ENCODE results near the gene ACTR8.

ACTR8 gene

GRCh38 chr3:53833700-53834099, 48.3 kb downstream of the ACTR8 start:
- no peak for DNase-seq

DNA sequence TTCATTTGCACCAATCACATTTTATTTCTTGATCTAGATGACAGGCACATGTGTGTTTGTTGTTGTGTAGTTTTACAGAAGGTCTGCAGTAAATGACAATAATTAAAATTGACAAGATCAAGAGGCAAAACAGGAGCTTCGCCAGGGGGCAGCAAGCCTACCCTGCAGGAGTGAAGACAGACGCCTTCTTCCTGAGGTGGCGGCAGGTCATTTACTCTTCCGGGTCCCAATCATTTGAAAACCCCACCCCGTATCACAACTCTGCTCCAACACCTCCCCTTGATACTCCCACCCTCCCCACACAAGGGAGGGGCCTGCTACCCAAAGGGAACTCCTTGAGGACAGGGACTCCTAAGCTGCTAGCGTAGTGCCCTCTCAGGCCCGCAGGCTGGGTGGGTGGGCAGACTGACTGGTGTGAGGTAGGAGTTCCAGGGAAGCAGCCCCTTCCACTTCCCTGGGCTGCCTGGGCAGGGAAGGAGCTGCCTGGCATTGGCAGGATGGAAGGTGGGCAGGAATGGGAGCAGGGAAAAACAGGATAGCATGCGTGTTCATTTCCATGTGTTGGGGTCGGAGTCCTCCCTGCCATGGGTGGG, 48.8 kb downstream of the ACTR8 start:
- DNase-seq, result no peak

DNA sequence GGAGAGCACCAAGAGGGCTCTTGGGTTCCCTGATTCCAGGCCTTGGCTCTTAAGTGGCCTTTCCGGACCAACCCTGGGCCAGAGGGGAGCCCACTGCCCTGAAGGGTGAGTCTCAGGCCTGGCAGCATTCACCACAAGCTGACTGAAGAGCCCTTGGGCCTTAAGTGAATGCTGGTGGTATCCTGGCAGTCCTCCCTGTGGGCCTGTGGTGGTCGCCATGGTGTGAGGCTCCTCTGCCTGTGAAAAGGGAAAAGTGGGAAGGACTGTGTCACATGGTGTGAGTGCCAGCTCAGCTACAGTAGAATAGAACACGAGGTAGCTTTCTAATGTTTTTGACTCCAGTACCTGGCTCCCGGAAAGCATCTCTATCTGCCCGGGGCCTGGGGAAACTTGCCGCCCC, 51.0 kb downstream of the ACTR8 start:
- no peak for DNase-seq

DNA sequence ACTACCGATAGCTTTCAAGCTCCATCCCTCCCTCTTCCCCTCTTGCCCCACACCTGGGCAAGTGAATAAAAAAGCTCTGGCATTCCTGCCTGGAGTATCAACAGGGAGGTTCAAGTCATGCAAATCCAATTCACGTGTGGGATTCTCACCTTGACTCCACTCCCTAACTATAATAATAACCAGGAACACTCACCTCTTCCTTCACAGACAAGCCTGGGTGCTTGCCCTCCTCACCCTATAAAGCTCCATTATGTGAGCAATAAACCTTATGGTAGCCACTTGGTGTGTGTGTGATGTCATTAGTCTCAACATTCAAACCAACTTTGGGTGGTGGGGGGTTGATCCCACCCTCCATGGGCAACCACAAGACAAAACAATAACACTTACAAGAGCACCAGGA, 52.3 kb downstream of the ACTR8 start:
- no peak for DNase-seq

GRCh38 chr3:53828581-53828980, 53.4 kb downstream of the ACTR8 start:
- no peak for DNase-seq

DNA sequence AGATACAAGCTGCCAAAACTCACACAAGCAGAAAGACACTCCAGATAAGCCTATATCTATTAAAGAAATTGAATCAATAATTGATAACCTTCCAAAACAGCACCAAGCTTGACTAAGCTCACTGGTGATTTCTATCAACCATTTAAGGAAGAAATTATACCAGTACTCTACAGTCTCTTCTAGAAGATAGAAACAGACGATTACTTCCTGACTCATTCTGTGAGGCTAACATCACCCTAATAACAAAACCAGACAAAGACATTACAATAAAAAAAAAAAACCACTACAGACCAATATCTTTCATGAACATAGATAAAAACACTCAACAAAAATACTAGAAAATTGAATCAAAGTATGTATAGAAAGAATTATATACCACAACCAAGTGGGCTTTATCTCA, 55.9 kb downstream of the ACTR8 start:
- no peak for DNase-seq

DNA sequence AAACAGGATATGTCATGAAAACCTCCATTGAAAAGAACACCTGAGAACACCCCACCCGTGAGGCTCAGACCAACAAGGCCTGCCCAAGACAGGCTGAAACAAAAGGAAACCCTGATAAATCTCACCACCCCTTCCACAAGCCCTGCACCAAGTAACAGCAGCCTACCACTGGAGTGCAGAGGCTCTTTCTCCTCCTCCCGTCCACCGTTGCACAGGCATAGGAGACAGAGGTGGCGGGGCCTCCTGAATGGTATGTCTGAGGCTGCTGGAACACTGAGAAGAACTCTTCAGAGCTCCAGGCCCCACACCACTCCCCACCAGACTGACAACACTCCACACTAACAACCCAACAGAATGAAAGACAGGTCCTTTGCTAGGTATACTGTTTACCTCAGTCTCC, 57.2 kb downstream of the ACTR8 start:
- DNase-seq, result no peak

DNA sequence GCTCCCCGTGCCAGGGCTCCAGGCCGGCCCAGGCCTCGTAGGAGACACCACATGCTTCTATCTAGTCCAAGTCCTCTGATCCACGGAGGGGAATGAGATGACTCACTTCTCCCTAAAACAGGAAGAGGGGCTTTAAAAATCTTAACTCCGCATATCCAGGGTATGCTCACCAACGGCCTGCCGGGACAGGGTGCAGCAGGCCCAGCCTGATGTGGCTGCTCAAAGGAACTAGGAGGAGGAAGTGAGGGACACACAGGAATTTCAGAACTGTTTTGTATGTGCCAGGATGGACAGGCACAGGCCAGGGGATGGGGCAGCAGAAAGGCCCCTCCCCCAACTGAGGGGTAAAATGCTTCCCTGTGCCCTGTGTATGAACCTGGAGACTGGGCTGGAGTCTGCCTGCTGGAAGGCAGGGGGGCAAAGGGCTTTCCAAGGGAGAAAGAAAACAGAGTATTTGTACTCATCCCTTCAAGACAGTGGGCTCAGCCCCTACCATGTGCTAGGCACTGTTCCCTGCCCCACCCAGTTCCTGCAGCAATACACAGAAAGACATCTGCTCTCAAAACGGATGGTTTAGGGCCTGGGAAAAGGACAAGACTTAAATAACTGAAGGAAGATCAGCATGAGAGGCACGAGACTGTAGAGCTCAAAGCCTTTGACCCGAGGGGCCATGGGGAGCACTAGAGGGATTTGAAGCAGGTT, 57.8 kb downstream of the ACTR8 start:
- DNase-seq, result no peak

DNA sequence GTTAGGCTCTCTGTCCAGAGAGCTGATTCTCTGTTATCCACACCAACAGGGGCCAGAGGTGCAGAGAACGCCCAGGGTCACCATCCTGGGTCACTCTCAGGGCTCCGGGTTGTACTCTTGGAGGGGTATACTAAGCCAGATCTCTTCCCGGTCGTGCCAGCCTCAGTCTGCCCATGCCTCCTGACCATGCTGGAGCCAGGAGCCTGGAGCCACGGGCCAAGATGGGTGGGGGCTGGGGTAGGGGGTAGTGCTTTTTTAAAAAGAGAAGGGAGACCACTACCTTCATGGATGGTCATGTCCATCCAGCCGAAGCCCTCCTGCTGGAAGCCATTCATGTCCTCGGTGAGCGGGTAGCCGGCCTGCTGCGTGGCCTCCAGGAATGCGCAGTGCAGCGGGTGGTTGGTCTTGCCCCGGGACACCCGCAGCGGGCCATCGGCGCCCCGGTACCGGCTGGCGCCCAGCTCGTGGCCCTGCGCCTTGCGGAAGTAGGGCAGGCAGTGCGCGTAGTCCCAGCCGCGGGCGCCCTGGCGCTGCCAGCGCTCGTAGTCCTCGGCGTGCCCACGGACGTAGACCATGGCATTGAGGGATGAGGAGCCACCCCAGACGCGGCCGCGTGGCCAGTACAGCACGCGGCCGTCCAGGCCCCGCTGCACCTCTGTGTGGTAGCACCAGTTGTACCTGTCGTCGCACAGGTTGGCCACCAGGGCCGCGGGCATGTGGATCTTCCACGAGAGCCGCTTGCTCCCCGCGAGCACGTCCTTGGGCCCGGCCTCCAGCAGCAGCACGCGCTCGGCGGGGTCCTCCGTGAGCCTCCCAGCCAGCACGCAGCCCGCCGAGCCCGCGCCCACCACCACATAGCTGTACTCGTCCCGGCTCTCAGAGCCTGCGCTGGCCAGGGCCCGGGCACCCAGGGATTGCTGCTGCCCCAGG, 58.7 kb downstream of the ACTR8 start:
- DNase-seq, result no peak

GRCh38 chr3:53822331-53822741, 59.6 kb downstream of the ACTR8 start:
- DNase-seq, result no peak

DNA sequence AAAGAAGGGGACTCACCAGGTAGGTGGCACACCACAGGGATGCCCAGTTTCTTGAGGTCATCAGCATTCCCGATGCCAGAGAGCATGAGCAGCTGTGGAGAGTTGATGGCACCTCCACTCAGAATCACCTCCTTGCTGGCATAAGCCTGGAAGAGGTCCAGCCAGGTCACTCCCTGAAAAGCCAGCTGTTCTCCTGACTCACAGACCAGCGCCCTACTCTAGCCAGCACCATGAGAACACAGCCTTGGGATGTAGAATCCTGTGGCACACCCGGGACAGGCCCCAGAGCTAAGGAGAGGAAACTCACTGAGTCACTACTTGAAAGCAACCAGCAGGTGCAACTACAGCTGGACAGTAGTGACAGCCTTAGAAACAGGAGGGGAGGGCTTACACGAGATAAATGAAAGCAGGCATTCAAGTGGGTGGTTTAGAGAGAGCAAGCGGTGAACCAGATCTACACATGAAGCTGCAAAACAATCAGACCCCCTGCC, 60.3 kb downstream of the ACTR8 start:
- DNase-seq, result no peak

DNA sequence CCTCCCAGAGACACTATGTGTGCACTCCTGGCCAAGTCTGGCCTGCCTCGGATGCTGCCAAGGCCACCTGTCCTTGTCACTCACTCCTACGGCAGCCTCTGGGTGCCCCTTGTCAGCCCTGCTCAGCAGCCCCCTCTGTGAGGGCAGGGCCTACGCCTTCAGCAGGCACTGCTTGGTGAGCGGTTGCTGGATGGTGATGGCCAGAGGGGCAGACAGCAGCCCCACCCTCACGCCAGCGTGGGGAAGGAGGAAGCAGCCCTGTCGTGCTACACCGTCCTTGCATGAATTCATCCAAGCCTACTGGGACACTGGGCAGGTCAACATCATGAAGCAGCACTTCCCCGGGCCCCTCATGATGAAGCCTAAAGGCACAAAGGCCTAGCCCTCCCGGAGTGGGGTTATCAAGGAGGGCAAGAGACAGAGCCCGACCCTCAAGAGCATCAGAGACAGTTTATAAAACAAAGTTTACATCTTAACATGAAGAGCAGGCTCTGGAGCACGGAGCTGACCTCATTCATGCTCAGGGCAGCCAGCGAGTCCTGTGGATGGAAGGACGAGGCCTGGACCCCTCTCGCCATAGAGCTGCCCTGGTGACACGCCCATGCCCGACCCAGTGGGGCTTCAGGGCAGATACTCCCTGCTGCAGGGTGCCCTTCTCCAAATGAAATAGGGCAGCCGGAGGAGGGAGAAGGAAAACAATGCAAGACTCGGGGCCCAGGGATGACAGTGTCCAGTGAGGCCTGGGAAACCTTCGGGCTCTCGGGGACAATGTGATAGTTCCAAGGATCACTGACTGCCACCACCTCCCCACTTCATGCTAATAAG, 61.0 kb downstream of the ACTR8 start:
- no peak for DNase-seq

DNA sequence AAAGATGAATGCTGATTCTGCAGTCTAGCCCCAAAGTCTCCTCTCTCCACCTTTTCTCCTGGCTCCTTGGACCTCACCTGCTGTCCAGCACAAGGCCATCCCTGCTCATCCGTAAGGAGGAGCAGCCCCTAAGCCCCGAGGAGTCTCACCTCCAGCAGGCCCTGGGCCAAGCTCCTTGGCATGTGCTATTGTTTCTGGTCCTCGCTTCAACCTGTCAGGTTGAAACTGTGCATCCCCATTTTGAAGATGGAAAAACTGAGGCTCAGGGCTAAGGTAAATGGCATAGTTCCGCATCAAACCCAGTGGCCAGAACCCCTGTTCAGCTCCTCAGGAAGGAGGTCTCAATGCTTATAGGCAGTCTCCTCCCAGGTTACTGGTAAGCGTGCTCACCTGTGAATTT, 61.9 kb downstream of the ACTR8 start:
- no peak for DNase-seq

DNA sequence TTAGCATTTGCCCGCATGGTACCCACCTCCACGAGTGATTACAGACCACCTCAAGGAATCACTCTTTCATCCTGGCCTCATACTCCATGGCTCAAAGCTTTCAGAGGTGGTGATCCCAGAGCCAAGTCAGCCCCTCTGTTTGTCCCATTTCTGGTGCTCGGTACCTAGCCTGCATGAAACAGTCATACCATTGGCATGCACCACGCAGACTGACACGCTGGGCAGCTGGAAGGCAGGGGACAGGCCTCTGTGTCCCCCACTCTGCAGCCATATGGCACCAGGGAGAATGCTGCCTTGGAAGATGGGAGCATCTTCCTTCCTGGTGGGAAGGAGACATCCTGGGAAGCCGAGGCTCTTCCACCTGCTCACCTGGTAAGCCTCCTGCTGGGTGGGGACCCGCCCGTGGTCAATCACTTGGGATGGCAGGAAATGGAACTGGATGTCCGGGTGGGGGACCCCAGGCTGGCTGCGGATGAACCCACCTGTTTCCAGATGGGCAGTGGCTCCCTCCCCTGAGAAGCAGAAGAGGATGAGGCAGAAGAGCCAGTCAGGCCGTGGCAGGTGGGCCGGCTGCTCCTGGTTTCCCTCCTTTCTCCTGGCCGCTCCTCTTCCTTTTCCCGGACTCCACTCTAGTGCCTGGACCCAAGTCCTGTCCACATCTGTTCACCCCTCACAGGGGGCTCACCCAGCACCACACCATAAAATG, 62.6 kb downstream of the ACTR8 start:
- DNase-seq, result no peak

DNA sequence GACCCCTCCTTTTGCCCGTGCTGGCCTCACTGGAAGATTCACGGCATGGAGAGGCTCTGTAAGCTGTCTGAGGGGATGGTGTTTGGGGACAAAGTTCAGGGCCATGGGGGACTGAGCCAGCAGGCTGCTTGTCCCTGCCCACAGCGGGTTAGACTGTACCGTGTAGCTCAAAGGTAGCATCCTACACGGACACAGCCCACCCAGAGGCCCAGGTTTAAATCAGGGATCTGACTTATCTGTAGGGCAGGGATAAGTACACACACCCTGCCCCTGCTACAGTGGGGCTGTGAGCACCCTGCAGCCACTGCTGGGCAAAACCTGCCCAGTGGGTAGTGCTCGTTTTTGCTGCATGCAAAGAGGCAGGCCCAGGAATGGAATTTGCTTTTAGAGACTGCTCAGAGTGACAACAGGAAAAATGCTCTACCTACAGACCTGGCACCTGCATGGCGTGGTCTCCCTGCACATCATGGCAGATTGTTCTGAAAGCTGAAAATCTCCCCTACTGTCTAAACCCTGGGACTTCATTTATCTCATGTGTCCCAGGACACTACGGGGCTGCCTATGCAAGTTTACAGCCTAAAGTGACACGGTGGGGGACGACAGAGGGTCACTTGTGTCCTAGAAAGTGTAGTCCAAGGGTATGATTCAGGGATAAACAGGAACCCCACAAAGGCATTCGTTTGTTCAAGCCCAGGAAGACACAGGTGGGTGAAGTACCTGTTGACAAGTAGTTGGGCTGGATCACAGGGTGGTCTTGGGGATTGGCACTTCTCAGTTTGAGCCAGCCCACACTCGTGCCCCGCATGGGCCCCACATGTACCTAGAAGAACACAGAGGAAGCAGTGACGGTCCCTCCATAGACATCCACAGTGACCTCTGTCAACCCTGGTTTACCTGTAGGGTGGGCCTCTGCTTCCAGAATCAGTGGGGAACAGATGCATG, 63.5 kb downstream of the ACTR8 start:
- no peak for DNase-seq

- no peak for DNase-seq
Measured at GRCh38 chr3:53817809-53818208, 64.1 kb downstream of the ACTR8 start.

GRCh38 chr3:53817211-53817610, 64.7 kb downstream of the ACTR8 start:
- DNase-seq, result no peak

Data from NCI-H2227 treated with DMSO at 0.1 percent for 48 hours (cell line).